22Rv1 (cell line): ENCODE measurements around the gene CPLANE1.
"Not testable (repeated sequence)": the region's sequence is repeated elsewhere in the genome, so short reads cannot be mapped to it uniquely, and the experiment has no call there.

Source experiments
- H3K27ac ChIP-seq: fragments of 450-650 bp; 2 replicates; pipeline ENCODE4 v1.5.1; 2017
- ZFX ChIP-seq: fragments of 450-650 bp; IDR thresholded peaks from 2 replicates; pipeline ENCODE4 v1.6.1; 2017; ENCODE audit warnings: antibody characterized with exemption, borderline replicate concordance
- TF ChIP-seq, protein P1 (sequence below): fragments of 450-650 bp; IDR thresholded peaks from 2 replicates; pipeline ENCODE4 v1.5.1; 2017; ENCODE audit warnings: mild to moderate bottlenecking

The CPLANE1 gene

DNA sequence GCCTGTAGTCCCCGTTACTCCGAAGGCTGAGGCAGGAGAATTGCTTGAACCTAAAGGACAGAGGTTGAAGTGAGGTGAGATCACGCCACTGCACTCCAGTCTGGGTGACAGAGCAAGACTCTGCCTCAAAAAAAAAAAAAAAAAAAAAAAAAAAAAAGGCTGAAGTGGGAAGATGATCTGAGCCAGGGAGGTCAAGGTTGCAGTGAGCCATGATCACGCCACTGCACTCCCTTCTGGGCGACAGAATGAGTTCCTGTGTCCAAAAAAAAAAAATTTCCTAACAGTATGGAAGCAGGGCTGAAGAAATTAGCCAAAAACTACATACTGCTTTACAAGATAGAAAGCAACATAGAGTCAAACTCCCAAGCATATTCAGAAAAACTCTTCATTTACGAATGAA, 132.8 kb downstream of the CPLANE1 start:
- no peak for TF ChIP-seq ZFX
- TF ChIP-seq, protein P1, sequence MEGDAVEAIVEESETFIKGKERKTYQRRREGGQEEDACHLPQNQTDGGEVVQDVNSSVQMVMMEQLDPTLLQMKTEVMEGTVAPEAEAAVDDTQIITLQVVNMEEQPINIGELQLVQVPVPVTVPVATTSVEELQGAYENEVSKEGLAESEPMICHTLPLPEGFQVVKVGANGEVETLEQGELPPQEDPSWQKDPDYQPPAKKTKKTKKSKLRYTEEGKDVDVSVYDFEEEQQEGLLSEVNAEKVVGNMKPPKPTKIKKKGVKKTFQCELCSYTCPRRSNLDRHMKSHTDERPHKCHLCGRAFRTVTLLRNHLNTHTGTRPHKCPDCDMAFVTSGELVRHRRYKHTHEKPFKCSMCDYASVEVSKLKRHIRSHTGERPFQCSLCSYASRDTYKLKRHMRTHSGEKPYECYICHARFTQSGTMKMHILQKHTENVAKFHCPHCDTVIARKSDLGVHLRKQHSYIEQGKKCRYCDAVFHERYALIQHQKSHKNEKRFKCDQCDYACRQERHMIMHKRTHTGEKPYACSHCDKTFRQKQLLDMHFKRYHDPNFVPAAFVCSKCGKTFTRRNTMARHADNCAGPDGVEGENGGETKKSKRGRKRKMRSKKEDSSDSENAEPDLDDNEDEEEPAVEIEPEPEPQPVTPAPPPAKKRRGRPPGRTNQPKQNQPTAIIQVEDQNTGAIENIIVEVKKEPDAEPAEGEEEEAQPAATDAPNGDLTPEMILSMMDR = no peak
- no peak overlapping the region for H3K27ac ChIP-seq

DNA sequence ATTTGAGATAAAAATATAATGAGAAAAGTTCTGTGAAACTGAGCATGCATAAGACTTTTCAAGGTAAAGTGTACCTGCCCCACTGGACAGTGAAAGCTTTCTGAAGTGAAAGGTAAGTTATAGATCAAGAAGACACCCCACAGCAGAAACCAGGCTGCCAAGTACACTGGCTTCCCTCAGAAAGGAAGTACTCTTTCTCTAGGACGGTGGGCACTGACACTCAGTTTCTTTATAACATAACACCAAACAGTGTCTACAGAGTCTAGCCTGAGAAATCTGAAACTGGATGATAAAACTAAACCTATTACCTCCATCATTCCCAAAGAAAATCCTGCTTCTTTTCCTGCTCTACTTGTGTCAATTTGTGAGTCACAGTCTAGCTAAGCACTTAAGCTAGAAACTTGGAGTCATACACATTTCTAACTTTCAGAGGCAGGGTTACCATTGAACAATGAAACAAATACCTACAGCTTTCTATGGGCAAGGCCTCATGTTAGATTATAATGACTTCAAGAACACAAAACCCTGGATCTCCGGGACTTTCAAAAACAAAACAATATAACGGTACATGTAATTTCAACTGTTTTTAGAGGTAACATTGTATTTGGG, 136.7 kb downstream of the CPLANE1 start:
- TF ChIP-seq ZFX = no peak
- TF ChIP-seq, protein P1 = no peak

DNA sequence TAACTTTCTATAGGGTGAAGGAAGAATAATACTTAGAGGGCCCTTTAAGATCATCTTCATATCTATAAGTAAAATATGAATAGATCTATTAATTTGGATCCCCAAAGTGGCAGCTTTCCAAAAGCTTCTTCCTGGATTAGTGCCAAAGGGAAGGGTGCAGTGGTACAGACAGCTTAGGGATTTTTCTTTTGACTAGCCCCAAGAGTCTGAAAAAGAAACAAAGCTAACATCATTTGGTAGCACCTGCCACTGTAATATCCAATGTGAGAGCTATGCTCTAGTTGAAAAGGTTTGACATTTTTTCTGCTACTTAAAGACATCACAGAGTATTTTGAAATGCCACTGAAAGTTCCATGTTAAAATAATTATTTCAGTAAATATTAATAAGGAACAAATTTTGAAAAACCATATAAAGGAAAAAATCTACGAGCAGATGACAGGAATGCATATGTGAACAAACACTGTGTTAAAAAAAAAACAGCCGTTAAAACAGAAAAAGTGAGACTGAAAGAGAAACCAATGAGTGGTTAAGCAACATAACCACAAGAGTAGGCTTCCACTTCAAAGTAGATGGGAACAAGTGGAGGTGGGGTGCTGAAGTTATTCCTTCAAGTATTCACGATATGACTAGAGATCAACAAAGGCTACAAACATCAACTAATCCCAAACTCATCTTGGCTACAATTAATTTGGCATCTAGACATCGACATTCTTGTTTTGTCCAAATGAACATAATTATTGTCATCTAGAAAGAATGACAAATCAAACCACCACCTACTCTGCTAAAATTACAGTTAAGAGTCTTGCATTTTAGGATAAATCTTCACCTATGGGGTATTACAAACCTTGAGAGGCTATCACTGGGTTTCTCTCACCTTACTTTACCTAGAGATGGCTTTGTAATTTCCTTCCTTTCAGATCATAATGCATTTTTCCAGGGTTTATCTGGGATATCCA, 137.5 kb downstream of the CPLANE1 start:
- H3K27ac ChIP-seq = no peak overlapping the region
- TF ChIP-seq ZFX = no peak
- TF ChIP-seq, protein P1 = no peak

More for the DNA sequence above, 136.7 kb downstream of the CPLANE1 start:
- H3K27ac ChIP-seq = no peak overlapping the region

DNA sequence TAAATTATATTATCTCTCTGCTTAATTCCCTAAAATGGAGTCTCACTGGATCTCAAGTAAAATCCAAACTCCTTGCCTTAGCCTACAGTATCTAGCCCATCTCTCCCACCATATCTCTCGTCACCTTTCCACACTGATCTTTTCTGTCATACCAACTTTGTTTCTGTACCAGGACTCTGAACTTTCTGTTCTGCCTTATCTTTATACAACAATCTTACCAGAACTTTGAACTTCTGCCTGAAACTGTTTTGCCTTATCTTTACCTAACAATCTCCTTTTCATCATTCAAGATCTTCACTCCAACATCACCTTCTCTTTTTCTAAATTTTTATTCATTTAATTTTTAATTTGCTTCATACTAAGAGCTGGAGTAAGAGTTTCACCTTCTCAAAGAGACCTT, 139.0 kb downstream of the CPLANE1 start:
- TF ChIP-seq ZFX = no peak
- TF ChIP-seq, protein P1 = no peak
- H3K27ac ChIP-seq = no peak overlapping the region

DNA sequence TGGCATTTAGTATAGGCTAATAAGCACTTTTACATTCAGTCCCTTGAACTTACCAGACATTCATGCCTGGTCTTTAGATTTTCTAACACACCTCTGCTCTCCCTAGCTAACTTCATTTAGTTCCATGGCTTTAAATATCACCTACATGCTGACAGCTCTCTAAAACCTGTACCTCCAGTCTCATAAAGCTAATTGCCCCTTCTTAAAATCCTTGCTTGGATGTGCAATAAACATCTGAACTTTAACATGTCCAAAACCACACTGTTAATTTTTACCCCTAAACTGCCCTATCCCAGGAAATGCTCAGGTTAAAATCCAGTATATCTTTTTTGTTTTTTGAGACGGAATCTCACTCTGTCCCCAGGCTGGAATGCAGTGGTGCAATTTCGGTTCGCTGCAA, 139.8 kb downstream of the CPLANE1 start:
- TF ChIP-seq, protein P1 = no peak
- TF ChIP-seq ZFX = no peak
- no peak overlapping the region for H3K27ac ChIP-seq

DNA sequence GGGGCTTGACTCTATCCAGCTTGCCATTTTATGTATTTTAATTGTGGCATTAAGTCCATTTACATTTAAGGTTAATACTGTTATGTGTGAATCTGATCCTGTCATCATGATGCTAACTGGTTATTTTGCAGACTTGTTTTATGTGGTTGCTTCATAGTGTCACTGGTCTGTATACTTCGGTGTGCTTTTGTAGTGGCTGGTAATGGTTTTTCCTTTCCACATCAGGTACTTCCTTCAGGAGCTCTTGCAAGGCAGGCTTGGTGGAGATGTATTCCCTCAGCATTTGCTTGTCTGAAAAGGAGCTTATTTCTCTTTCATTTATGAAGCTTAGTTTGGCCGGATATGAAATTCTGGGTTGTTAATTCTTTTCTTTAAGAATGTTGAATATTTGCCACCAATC, 145.9 kb downstream of the CPLANE1 start:
- no peak overlapping the region for H3K27ac ChIP-seq
- no peak for TF ChIP-seq ZFX
- TF ChIP-seq, protein P1 = no peak

DNA sequence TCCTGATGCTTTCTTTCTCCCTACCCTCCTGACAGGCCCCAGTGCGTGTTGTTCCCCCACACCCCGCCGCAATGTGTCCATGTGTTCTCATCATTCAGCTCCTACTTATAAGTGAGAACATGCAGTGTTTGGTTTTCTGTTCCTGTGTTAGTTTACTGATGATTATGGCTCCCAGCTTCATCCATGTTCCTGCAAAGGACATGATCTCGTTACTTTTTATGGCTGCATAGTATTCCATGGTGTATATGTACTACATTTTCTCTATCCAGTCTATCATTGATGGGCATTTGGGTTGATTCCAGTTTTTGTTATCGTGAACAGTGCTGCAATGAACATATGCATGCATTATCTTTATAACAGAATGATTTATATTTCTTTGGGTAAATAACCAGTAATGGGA, 149.9 kb downstream of the CPLANE1 start:
- H3K27ac ChIP-seq = not testable (repeated sequence)

DNA sequence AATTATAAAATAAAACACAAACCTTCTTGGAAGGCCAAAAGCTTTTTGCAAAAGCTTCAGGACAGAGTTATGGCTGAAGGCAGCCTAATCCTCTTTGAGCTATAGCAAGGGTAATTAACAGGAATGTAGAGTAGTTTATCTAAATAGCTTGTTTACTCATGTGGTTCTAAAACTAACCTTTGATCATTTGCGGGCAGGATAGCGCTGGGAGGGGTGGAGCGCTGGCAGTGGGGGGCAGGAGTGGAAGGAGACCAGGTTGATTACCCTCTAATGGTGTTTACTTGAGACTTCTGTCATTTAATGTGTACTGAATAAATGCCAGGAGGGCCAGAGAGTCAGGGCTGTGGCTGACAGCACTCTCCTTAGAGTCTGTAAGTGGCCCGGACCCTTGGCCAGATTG, 155.4 kb downstream of the CPLANE1 start:
- H3K27ac ChIP-seq = not testable (repeated sequence)
